Esophagus squamous epithelium (tissue), 4 donors: Measurements from ENCODE around the gene EEF1E1.

Source experiments
- POLR2A ChIP-seq, 4 donors: fragments of 450-650 bp; IDR thresholded peaks; one replicate each; pipeline ENCODE4 v1.6.1; 2017; ENCODE audit warnings: antibody characterized with exemption in 4 of 4, mild to moderate bottlenecking in 4 of 4, moderate library complexity in 3 of 4
- TF ChIP-seq, protein P1 (sequence below), 6 experiments: fragments of 450-650 bp in 4 of 6; fragments of 200-600 bp in 2 of 6; sonication (generic) in 2 of 6; IDR thresholded peaks; one replicate each; pipeline ENCODE4 v1.5.1; 2016 to 2019; ENCODE audit warnings: antibody characterized with exemption in 6 of 6, mild to moderate bottlenecking in 4 of 6, moderate library complexity in 4 of 6

DNA sequence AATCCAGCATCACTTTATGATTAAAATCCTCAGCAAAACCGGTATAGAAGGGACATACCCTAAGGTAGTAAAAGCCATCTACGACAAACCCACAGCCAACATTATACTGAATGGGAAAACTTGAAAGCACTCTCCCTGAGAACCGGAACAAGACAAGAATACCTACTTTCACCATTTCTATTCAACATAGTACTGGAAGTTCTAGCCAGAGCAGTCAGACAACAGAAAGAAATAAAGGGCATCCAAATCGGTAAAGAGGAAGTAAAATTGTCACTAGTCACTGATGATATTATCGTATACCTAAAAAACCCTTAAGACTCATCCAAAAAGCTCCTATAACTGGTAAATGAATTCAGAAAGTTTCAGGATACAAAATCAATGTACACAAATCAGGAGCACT, 71.4 kb downstream of the EEF1E1 start:
- TF ChIP-seq, protein P1, sequence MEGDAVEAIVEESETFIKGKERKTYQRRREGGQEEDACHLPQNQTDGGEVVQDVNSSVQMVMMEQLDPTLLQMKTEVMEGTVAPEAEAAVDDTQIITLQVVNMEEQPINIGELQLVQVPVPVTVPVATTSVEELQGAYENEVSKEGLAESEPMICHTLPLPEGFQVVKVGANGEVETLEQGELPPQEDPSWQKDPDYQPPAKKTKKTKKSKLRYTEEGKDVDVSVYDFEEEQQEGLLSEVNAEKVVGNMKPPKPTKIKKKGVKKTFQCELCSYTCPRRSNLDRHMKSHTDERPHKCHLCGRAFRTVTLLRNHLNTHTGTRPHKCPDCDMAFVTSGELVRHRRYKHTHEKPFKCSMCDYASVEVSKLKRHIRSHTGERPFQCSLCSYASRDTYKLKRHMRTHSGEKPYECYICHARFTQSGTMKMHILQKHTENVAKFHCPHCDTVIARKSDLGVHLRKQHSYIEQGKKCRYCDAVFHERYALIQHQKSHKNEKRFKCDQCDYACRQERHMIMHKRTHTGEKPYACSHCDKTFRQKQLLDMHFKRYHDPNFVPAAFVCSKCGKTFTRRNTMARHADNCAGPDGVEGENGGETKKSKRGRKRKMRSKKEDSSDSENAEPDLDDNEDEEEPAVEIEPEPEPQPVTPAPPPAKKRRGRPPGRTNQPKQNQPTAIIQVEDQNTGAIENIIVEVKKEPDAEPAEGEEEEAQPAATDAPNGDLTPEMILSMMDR (IDR thresholded peaks at IDR 0.05), result no peak
- TF ChIP-seq POLR2A (IDR thresholded peaks at IDR 0.05), result no peak
